ENCODE data around the gene FRMD4B.

Gene FRMD4B

DNA sequence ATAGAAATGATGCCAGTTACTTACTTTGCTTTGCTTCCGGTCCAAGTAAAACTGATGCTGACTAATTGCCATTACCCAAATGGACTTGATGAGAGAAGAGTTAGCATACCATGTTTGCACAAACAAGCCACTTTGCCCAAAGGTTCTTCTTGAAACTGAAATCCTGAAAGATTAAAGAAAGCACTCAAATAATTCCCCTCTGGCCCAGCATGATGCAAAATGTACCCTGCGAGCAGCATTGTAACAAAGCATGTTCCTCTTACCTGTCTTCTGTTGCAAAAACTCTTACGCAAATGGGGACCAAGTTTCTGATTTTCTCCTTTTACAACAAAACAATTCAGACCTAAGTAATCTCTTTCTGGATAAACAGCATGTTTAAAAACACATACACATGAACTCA is 189.0 kb downstream of the FRMD4B start:
- H3K27ac ChIP-seq (ENCODE audit: low read depth, low read length, severe bottlenecking), result no peak overlapping the region
- 93 to 98% methylated on average over 3 of the region's 3 CpGs for WGBS, 2 experiments (ENCODE audit: insufficient coverage in 2 of 2)
- H3K4me3 ChIP-seq (ENCODE audit: extremely low read depth, insufficient read depth, low read length, poor library complexity, severe bottlenecking), result no peak overlapping the region
- H3K4me1 ChIP-seq (ENCODE audit: control insufficient read depth, insufficient read depth, low read length, poor library complexity, severe bottlenecking), result peaks cover 6% of the 10 kb centered on the region
- H3K9me3 ChIP-seq (ENCODE audit: control insufficient read depth, low read length), result no peaks in the 10 kb centered on the region
- peaks cover 67% of the 10 kb centered on the region for H3K36me3 ChIP-seq (ENCODE audit: control insufficient read depth, insufficient read depth, low read length)

DNA sequence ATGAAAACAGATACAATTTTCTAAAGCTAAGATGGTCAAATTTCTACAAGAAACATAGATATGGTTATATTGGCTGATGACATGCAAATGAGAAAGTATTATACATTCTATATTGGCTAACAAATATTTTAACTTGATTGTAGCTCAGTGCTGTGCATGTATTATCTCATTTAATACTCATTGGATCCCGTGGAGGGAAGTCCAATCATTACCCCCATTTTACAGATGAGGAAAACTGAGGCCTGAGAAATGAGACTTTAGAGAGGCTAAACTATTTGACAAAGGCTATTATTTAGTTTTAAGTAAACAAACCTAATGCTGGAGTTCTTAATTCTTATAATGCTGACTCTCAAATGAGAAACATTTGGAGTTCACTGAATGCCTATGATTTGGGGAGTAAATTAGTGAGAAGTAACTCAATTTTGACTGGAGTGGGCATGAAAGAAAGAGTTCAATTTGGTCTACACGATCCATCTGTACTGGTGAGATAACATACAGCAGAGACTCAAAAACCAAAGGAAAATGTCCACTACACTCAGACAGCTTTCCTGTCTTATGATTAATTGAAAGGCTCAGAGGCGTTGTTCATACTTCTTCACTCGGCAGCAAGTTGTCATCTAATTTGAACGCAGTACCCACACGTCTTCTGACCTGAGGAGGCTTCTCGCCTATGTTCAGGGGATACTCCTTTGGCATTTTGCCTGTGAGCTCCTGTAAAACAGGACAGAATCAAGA is 191.3 kb downstream of the FRMD4B start:
- Histone ChIP-seq H3K4me3 (ENCODE audit: extremely low read depth, insufficient read depth, low read length, poor library complexity, severe bottlenecking) (no peak overlapping the region), H3K36me3 (ENCODE audit: control insufficient read depth, insufficient read depth, low read length) (peaks cover 88% of the 10 kb centered on the region), H3K27ac (ENCODE audit: low read depth, low read length, severe bottlenecking) (no peak overlapping the region), H3K9me3 (ENCODE audit: control insufficient read depth, low read length) (no peaks in the 10 kb centered on the region), H3K4me1 (ENCODE audit: control insufficient read depth, insufficient read depth, low read length, poor library complexity, severe bottlenecking) (no peaks in the 10 kb centered on the region)
- 80 to 81% methylated on average over 6 of the region's 7 CpGs for WGBS, 2 experiments (ENCODE audit: insufficient coverage in 2 of 2)

DNA sequence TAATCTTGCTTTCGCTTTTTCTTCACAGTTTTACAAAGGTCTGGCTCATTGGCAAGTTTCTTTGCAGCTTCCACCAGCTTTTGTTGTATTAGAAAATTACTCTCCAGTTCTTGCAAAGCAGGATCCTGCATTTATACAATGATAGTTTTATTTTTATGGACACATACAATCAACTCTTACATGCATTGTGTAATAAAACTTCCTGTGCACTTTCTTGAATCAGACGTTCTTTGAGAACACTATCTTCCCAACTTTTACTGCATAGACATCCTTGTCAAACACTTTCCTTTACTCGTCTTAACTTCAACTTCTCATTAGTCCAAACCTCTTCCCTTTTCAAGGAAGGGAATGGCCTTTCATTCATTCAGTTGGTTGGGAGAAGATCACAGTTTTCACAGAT is 192.1 kb downstream of the FRMD4B start:
- H3K9me3 ChIP-seq (ENCODE audit: control insufficient read depth, low read length), result no peaks in the 10 kb centered on the region
- peaks cover 96% of the 10 kb centered on the region for H3K36me3 ChIP-seq (ENCODE audit: control insufficient read depth, insufficient read depth, low read length)
- H3K4me1 ChIP-seq (ENCODE audit: control insufficient read depth, insufficient read depth, low read length, poor library complexity, severe bottlenecking), result no peaks in the 10 kb centered on the region
- WGBS, 2 experiments (ENCODE audit: insufficient coverage in 2 of 2), result 84 to 89% methylated on average over 3 of the region's 3 CpGs
- no peak overlapping the region for H3K27ac ChIP-seq (ENCODE audit: low read depth, low read length, severe bottlenecking)
- H3K4me3 ChIP-seq (ENCODE audit: extremely low read depth, insufficient read depth, low read length, poor library complexity, severe bottlenecking), result no peak overlapping the region

DNA sequence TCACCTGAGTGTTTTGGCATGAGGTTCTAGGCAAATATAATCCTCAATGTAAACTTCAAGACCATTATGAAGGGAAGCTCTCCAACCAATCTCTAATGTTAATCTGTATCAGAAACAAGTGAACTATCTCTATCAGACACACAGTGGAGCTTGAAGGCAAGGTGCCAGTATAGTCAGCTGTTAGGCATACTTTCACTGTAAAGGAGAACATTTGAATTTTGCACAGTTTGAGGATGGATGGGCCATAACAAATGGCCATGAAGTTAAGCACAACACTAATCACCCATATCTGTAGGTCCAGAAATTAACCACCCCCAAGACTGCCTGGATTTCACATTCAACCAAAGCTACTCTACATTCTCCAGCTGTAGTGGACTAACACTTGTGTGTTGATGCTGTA is 194.4 kb downstream of the FRMD4B start:
- Histone ChIP-seq H3K9me3 (ENCODE audit: control insufficient read depth, low read length) (no peaks in the 10 kb centered on the region), H3K4me1 (ENCODE audit: control insufficient read depth, insufficient read depth, low read length, poor library complexity, severe bottlenecking) (no peaks in the 10 kb centered on the region), H3K36me3 (ENCODE audit: control insufficient read depth, insufficient read depth, low read length) (peaks cover 95% of the 10 kb centered on the region), H3K4me3 (ENCODE audit: extremely low read depth, insufficient read depth, low read length, poor library complexity, severe bottlenecking) (no peak overlapping the region), H3K27ac (ENCODE audit: low read depth, low read length, severe bottlenecking) (no peak overlapping the region)

DNA sequence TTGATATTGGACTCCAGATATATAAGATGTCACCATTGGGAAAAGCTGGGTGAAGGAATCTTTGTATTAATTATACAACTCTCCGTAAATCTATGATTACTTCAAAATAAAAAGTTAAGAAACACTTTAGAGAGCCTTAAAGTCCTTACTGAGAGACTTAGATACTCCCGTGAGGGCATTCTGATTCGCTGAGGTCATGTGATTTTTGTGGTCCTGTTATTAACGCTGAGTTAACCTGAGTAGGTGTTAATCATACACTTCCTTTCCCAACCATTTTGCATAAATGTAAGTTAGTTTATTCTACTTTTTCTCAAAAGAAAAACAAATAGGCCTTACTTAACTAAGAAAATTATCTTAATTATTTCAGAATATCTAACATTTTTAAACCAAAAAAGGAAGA is 196.4 kb downstream of the FRMD4B start:
- Histone ChIP-seq H3K36me3 (ENCODE audit: control insufficient read depth, insufficient read depth, low read length) (peaks cover 94% of the 10 kb centered on the region), H3K4me3 (ENCODE audit: extremely low read depth, insufficient read depth, low read length, poor library complexity, severe bottlenecking) (no peak overlapping the region), H3K4me1 (ENCODE audit: control insufficient read depth, insufficient read depth, low read length, poor library complexity, severe bottlenecking) (no peaks in the 10 kb centered on the region), H3K27ac (ENCODE audit: low read depth, low read length, severe bottlenecking) (no peak overlapping the region), H3K9me3 (ENCODE audit: control insufficient read depth, low read length) (no peaks in the 10 kb centered on the region)
- WGBS, 2 experiments (ENCODE audit: insufficient coverage in 2 of 2), result 100% methylated on average over 2 of the region's 4 CpGs; no CpG with 5 or more reads in 1 of the 2 experiments

DNA sequence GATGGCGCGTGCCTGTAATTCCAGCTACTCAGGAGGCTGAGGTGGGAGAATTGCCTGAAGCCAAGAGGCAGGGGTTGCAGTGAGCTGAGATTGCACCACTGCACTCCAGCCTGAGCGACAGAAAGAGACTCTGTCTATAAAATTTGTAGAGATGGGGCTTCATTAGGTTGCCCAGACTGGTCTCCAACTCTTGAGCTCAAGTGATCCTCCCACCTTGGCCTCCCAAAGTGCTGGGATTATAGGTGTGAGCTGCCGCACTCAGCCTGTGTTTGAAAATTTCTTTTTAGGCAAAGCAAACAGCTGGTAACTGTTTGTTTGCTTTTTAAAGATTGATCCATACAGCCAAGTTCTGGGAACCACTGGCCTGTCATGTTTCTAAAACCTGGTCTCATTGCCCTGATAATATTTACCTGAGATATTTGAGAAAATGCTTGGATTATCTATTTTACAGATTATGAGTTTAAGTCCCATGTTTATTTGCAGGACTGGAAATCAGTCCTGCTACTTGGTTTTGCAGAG is 199.3 kb downstream of the FRMD4B start:
- H3K4me3 ChIP-seq (ENCODE audit: extremely low read depth, insufficient read depth, low read length, poor library complexity, severe bottlenecking), result no peak overlapping the region
- H3K9me3 ChIP-seq (ENCODE audit: control insufficient read depth, low read length), result no peaks in the 10 kb centered on the region
- WGBS, 2 experiments (ENCODE audit: insufficient coverage in 2 of 2), result 97 to 100% methylated on average over 4 of the region's 4 CpGs
- H3K36me3 ChIP-seq (ENCODE audit: control insufficient read depth, insufficient read depth, low read length), result peaks cover 79% of the 10 kb centered on the region
- H3K27ac ChIP-seq (ENCODE audit: low read depth, low read length, severe bottlenecking), result no peak overlapping the region
- peaks cover 12% of the 10 kb centered on the region for H3K4me1 ChIP-seq (ENCODE audit: control insufficient read depth, insufficient read depth, low read length, poor library complexity, severe bottlenecking)

DNA sequence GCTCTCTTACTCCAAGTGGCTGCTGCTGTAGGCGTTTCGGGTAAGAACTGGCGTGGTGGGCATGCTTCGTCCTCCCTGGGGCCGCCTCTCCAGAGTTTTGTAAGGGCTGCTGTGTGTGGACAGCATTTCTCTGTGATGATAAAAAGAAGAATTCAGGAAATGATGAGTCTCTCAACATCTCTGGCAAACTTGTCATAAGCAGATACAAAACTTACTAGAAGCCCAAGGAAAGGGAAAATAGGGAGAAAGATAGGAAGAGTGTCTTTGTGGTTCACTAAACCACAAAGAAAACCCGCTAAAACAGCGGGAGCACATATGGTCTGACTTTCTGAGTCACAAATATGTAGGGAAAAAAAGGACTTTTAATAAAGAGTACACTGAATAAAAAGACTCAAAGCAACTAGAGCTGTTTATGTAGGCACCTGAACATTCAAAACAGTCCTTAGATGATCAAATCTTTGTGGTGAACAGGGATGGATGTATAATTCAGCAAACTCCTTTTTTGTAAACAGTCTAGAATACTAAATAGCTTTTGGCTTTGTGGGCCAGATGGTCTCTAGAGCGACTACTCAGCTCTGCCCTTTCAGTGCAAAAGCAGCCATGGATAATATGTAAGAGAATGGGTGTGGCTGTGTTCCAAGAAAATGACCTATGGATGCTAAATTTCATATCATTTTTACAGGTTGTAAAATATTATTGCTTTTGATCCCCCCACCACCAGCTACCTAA is 203.1 kb downstream of the FRMD4B start:
- Histone ChIP-seq H3K4me1 (ENCODE audit: control insufficient read depth, insufficient read depth, low read length, poor library complexity, severe bottlenecking) (peaks cover 27% of the 10 kb centered on the region), H3K4me3 (ENCODE audit: extremely low read depth, insufficient read depth, low read length, poor library complexity, severe bottlenecking) (no peak overlapping the region), H3K27ac (ENCODE audit: low read depth, low read length, severe bottlenecking) (peak overlapping the region; percentile 95), H3K36me3 (ENCODE audit: control insufficient read depth, insufficient read depth, low read length) (peaks cover 82% of the 10 kb centered on the region), H3K9me3 (ENCODE audit: control insufficient read depth, low read length) (no peaks in the 10 kb centered on the region)
- 84% methylated on average over 4 of the region's 8 CpGs; no CpG with 5 or more reads in 1 of the 2 experiments for WGBS, 2 experiments (ENCODE audit: insufficient coverage in 2 of 2)

DNA sequence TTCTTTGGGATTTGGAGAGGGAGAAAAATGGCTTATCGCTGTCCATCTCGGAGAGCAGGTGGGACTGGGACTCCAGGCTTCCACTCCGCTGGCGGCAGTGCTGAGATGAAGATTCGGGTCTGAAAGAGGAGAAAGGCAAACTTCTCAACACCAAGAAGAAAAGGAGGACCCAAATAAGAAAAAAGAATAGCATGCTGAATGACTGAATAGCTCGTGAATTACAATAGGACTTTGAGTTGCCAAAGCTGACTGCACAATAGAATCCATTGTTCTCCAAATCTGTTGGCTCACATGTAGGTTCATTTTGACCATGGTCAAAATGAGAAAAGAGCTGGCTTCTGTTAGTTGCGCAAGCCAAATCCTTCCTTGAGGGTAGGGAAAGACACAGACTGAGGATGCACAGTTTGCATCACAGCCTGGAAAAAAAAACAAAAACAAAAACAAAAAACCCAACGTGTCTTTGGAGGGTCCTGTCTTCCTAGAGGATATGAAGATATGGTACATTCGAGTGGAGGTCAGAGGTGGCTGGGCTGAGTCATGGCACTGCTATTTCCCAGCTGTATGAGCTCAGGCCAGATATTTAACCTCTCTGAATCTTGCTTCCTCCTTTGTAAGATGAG is 204.2 kb downstream of the FRMD4B start:
- 86 to 96% methylated on average over 2 to 4 of the region's 9 CpGs for WGBS, 2 experiments (ENCODE audit: insufficient coverage in 2 of 2)
- Histone ChIP-seq H3K4me1 (ENCODE audit: control insufficient read depth, insufficient read depth, low read length, poor library complexity, severe bottlenecking) (peaks cover 29% of the 10 kb centered on the region), H3K27ac (ENCODE audit: low read depth, low read length, severe bottlenecking) (peak overlapping the region; percentile 95), H3K36me3 (ENCODE audit: control insufficient read depth, insufficient read depth, low read length) (peaks cover 80% of the 10 kb centered on the region), H3K9me3 (ENCODE audit: control insufficient read depth, low read length) (no peaks in the 10 kb centered on the region), H3K4me3 (ENCODE audit: extremely low read depth, insufficient read depth, low read length, poor library complexity, severe bottlenecking) (no peak overlapping the region)

DNA sequence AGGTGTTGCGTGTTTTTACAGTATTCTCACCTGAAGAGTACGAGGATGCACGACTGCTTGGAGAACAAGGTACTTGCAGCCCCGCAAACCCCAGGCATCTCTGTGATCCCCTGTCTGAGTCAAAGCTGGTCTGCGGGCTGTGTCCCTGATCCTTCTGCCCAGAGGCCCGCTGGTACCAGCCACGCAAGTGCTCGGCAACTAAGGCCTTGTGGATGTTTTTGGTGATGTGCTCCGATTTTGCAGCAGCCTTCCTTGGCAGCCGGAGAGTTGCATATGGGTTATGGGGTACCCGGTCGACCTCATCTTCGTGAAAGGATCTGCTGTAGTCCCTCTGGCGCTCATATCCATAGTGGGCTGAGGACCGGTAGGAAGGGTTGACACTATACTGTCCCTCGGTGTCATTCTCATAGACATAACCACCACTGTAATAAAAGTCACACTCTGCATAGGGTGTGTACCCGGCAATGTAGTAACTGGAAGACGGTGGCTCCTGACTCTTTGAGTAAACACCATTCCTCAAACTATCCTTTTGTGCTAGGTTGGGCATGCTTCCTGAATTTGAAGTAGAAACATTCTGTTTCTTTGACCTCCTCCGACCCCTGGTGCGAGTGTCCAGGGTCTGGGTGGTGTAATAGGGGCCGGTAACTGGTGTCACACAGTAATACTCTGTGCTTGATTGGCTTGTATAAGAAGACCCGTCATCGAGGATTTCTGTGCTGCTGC is 204.9 kb downstream of the FRMD4B start:
- peak overlapping the region; percentile 95 for H3K27ac ChIP-seq (ENCODE audit: low read depth, low read length, severe bottlenecking)

DNA sequence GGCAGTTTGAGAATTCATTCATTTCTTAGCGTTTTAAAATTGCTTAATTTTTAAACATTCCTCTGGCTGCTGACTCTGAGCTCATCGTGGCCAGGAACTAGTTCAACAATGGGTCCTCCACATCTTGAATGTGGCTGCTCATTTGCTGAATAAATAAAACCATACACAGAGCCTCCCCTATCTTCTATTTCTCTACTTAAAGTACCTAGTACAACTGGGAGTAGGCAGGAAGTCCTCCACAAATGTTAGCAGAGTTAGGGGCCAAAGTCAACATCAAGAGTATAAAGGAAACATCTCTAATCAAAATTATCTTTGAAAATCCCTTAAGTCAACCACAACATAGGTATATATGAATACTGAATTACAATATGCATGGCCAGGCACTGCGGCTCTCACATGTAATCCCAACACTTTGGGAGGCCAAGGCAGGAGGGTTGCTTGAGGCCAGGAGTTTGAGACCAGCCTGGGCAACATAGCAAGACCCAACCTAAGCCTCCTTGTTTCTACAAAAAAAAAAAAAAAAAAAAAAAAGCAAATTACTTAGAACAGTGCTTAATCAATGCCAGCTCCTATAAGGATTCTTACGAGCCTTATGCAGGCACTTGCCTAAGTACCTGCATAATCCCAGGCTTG is 206.0 kb downstream of the FRMD4B start:
- Histone ChIP-seq H3K4me1 (ENCODE audit: control insufficient read depth, insufficient read depth, low read length, poor library complexity, severe bottlenecking) (peaks cover 29% of the 10 kb centered on the region), H3K27ac (ENCODE audit: low read depth, low read length, severe bottlenecking) (no peak overlapping the region), H3K4me3 (ENCODE audit: extremely low read depth, insufficient read depth, low read length, poor library complexity, severe bottlenecking) (no peak overlapping the region), H3K9me3 (ENCODE audit: control insufficient read depth, low read length) (no peaks in the 10 kb centered on the region), H3K36me3 (ENCODE audit: control insufficient read depth, insufficient read depth, low read length) (peaks cover 73% of the 10 kb centered on the region)
- WGBS, 2 experiments (ENCODE audit: insufficient coverage in 2 of 2), result 94 to 100% methylated on average over 3 of the region's 4 CpGs

More for the DNA sequence above, 204.9 kb downstream of the FRMD4B start:
- Histone ChIP-seq H3K4me3 (ENCODE audit: extremely low read depth, insufficient read depth, low read length, poor library complexity, severe bottlenecking) (no peak overlapping the region), H3K36me3 (ENCODE audit: control insufficient read depth, insufficient read depth, low read length) (peaks cover 79% of the 10 kb centered on the region), H3K4me1 (ENCODE audit: control insufficient read depth, insufficient read depth, low read length, poor library complexity, severe bottlenecking) (peaks cover 29% of the 10 kb centered on the region), H3K9me3 (ENCODE audit: control insufficient read depth, low read length) (no peaks in the 10 kb centered on the region)
- WGBS, 2 experiments (ENCODE audit: insufficient coverage in 2 of 2), result 89 to 91% methylated on average over 18 to 19 of the region's 23 CpGs
